Ovary (tissue), 9 donors: Measurements from ENCODE around the gene TES. TPM values are rescaled to one million over a fixed set of nuclear protein-coding genes. Genes with fewer than 3 reads are reported as not detected.

Experiments used
- DNase-seq, 5 donors: peaks; one replicate each; pipeline ENCODE4 v3.0.0-alpha.2; 2019 to 2020
- H3K27ac ChIP-seq, 2 donors: fragments of 200-600 bp; one replicate each; pipeline versions ENCODE4 v1.5.1 to v1.8.0; 2019 to 2022
- H3K27me3 ChIP-seq: fragments of 200-600 bp; one replicate; pipeline ENCODE4 v1.8.0; 2022
- H3K36me3 ChIP-seq: fragments of 200-600 bp; sonication (generic); one replicate; pipeline ENCODE4 v1.5.1; 2019
- H3K4me1 ChIP-seq: one replicate; pipeline ENCODE4 v1.8.1; 2013; ENCODE audit warnings: mild to moderate bottlenecking, moderate library complexity; ENCODE audit not compliant: insufficient read depth
- H3K4me3 ChIP-seq: fragments of 200-600 bp; sonication (generic); one replicate; pipeline ENCODE4 v1.5.1; 2017
- H3K9me3 ChIP-seq, 2 donors: fragments of 200-600 bp in 1 of 2; sonication (generic) in 1 of 2; one replicate each; pipeline versions ENCODE4 v1.5.1 to v1.8.1; 2013 to 2019; ENCODE audit warnings: mild to moderate bottlenecking in 1 of 2, moderate library complexity in 1 of 2
- CTCF ChIP-seq, 3 donors: fragments of 450-650 bp in 2 of 3; fragments of 200-600 bp in 1 of 3; IDR thresholded peaks; one replicate each; pipeline versions ENCODE4 v1.5.1 to v1.8.0; 2016 to 2022; ENCODE audit warnings: antibody characterized with exemption in 3 of 3, mild to moderate bottlenecking in 1 of 3
- EP300 ChIP-seq: sonication (generic); formaldehyde crosslinking; IDR thresholded peaks from one replicate; pipeline ENCODE4 v1.6.1; 2017; ENCODE audit warnings: antibody characterized with exemption
- POLR2A ChIP-seq: fragments of 450-650 bp; IDR thresholded peaks from one replicate; pipeline ENCODE4 v1.6.1; 2017; ENCODE audit warnings: antibody characterized with exemption, mild to moderate bottlenecking, moderate library complexity
- WGBS, 3 donors: extraction: QIAGEN DNeasy Blood & Tissue Kit in 1 of 3; methylation state at CpG; one replicate each; pipeline versions ENCODE4 v1.1.5 to v1.1.7; 2013 to 2017; 5-methylcytosine and 5-hydroxymethylcytosine counted together
- intact Hi-C, 4 donors: fragments of 100-400 bp; cut with DNase I; formaldehyde crosslinking; loops; one replicate each; pipeline versions ENCODE4 v1.11.0 to v1.15.1; 2022 to 2023
- polyA plus RNA-seq, 2 donors: library from polyadenylated mRNA; stranded (reverse); fragments of 200-250 nt in 1 of 2; fragments of 350-450 nt in 1 of 2; fragmentation: Illumina TruSeq in 1 of 2; extraction: RNeasy Lipid Tissue Mini Kit (QIAGEN cat#74804) in 1 of 2; gene quantifications; one replicate each; pipeline ENCODE4 v1.2.3, GENCODE V29; 2013 to 2014
- total RNA-seq, 7 donors: library from RNA; depleted of rRNA in 2 of 7; stranded (reverse); fragments of >200 nt in 2 of 7; fragmentation: NEBNext Ultra II Directional in 3 of 7; extraction: Animal tissue kit (Norgen Biotek cat#: 25700) in 3 of 7; gene quantifications; one replicate each; pipeline versions ENCODE4 v1.1.0 to v1.2.4, GENCODE V29; 2016 to 2023
- donor health status: DM: no; HTN: no; CAD: no; lungs with moderate emphysema.
- donor health status: DM: no; HTN: no; CAD: no.
- donor health status: Bipolar disorder and iron deficiency.
- donor health status: DM: yes; HTN: yes; CAD: no.
- donor health status: DM: no; HTN: no; CAD: no.
- donor health status: DM: yes; HTN: yes; CAD: no.

Gene TES
- total and polyA plus RNA-seq, 9 donors, result 6.0 to 65.0 (median 11.1) TPM

- no peaks in the 10 kb centered on the region for H3K9me3 ChIP-seq
- intact Hi-C loops, result no loop called here
- TF ChIP-seq POLR2A, result no peak
- TF ChIP-seq EP300, result no peak
- no peak for TF ChIP-seq CTCF (IDR thresholded peaks at IDR 0.05)
- H3K4me1 ChIP-seq, result peaks cover 3% of the 10 kb centered on the region
- no peak for DNase-seq
- H3K27ac ChIP-seq, result no peak overlapping the region
- 38 to 44% (median 43%) methylated on average over 4 of the region's 4 CpGs for WGBS, 3 donors
- no peaks in the 10 kb centered on the region for H3K27me3 ChIP-seq
- no peaks in the 10 kb centered on the region for H3K36me3 ChIP-seq
- no peak overlapping the region for H3K4me3 ChIP-seq
Measured at GRCh38 chr7:116212869-116213268, 2.5 kb downstream of the TES start.

GRCh38 chr7:116213361-116214130 lies 3.2 kb downstream of the TES start:
- 10 to 18% (median 12%) methylated on average over 4 of the region's 4 CpGs for WGBS, 3 donors

GRCh38 chr7:116214921-116215320 lies 4.6 kb downstream of the TES start:
- no peaks in the 10 kb centered on the region for H3K9me3 ChIP-seq
- 94 to 95% (median 95%) methylated on average over 3 of the region's 3 CpGs for WGBS, 3 donors
- TF ChIP-seq POLR2A (no peak), CTCF (IDR thresholded peaks at IDR 0.05) (no peak), EP300 (no peak)
- H3K4me1 ChIP-seq, result peaks cover 3% of the 10 kb centered on the region
- H3K4me3 ChIP-seq, result no peak overlapping the region
- intact Hi-C loops, result no loop called here
- no peaks in the 10 kb centered on the region for H3K27me3 ChIP-seq
- no peak overlapping the region for H3K27ac ChIP-seq
- H3K36me3 ChIP-seq, result no peaks in the 10 kb centered on the region
- no peak for DNase-seq

More at GRCh38 chr7:116213361-116214130, 3.2 kb downstream of the TES start:
- no peak for DNase-seq
- H3K27ac ChIP-seq, result no peak overlapping the region
- peaks cover 3% of the 10 kb centered on the region for H3K4me1 ChIP-seq
- H3K27me3 ChIP-seq, result no peaks in the 10 kb centered on the region
- H3K36me3 ChIP-seq, result no peaks in the 10 kb centered on the region
- TF ChIP-seq CTCF (IDR thresholded peaks at IDR 0.05) (no peak), POLR2A (no peak), EP300 (no peak)
- intact Hi-C loops, result no loop called here
- no peaks in the 10 kb centered on the region for H3K9me3 ChIP-seq
- H3K4me3 ChIP-seq, result no peak overlapping the region

- Histone ChIP-seq H3K27ac (no peak overlapping the region), H3K27me3 (no peaks in the 10 kb centered on the region), H3K4me1 (peaks cover 3% of the 10 kb centered on the region), H3K4me3 (no peak overlapping the region), H3K9me3 (no peaks in the 10 kb centered on the region), H3K36me3 (no peaks in the 10 kb centered on the region)
- no peak for TF ChIP-seq EP300
- TF ChIP-seq CTCF (IDR thresholded peaks at IDR 0.05), result no peak
- no peak for TF ChIP-seq POLR2A
- DNase-seq, result no peak
- intact Hi-C loops, result no loop called here
- 61 to 86% (median 76%) methylated on average over 2 of the region's 2 CpGs for whole genome bisulfite sequencing, 3 donors
Measured at GRCh38 chr7:116215551-116215950, 5.2 kb downstream of the TES start.
